Activated B cell treated with CpG ODN at 0.5 μM for 24 hours (primary cell): ENCODE results near the gene TRAF2. TPM values are rescaled to one million over a fixed set of nuclear protein-coding genes. Genes with fewer than 3 reads are reported as not detected.

ENCODE experiments used
- ATAC-seq: fragments of 200-7000 bp; cut with Tn5 transposase; one replicate; pipeline ENCODE4 v1.10.0; 2021; ENCODE audit warnings: low read depth, mild to moderate bottlenecking, moderate library complexity
- CTCF ChIA-PET: fragments of 350-600 bp; sonication (Branson Sonifier 250); formaldehyde crosslinking; loops from one replicate; lab custom pipeline; 2021; ENCODE audit warnings: antibody characterized with exemption; lab: Charles Lee
- POLR2A ChIA-PET: fragments of 350-600 bp; sonication (Branson Sonifier 250); formaldehyde crosslinking; loops from one replicate; lab custom pipeline; 2021; ENCODE audit warnings: antibody characterized with exemption; lab: Charles Lee
- DNase-seq: peaks from one replicate; pipeline ENCODE4 v3.0.0; 2022
- H3K27ac Mint-ChIP-seq: one replicate; pipeline ENCODE4 v1.8.0; 2020; ENCODE audit warnings: mixed read lengths
- H3K27me3 Mint-ChIP-seq: one replicate; pipeline ENCODE4 v1.8.0; 2021; ENCODE audit warnings: mixed read lengths
- H3K36me3 Mint-ChIP-seq: one replicate; pipeline ENCODE4 v1.8.0; 2021; ENCODE audit warnings: low read depth, mixed read lengths
- H3K4me1 Mint-ChIP-seq: one replicate; pipeline ENCODE4 v1.8.0; 2021; ENCODE audit warnings: mixed read lengths
- H3K4me3 Mint-ChIP-seq: one replicate; pipeline ENCODE4 v1.8.0; 2020; ENCODE audit warnings: mild to moderate bottlenecking, mixed read lengths
- H3K9me3 Mint-ChIP-seq: one replicate; pipeline ENCODE4 v1.8.0; 2020; ENCODE audit warnings: mixed read lengths
- intact Hi-C: fragments of 100-400 bp; cut with micrococcal nuclease; formaldehyde crosslinking; loops from one replicate; pipeline ENCODE4 v1.15.1; 2024
- total RNA-seq: library from RNA; stranded (reverse); gene quantifications from 2 replicates; pipeline ENCODE4 v1.2.3, GENCODE V29; 2022
- TF ChIP-seq, protein P1 (sequence below): fragments of 200-600 bp; IDR thresholded peaks from one replicate; pipeline ENCODE4 v1.8.0; 2022; ENCODE audit warnings: antibody characterized with exemption, mild to moderate bottlenecking

The TRAF2 gene
- total RNA-seq, 1 donor from 2014 or later = 58.2 TPM

DNA sequence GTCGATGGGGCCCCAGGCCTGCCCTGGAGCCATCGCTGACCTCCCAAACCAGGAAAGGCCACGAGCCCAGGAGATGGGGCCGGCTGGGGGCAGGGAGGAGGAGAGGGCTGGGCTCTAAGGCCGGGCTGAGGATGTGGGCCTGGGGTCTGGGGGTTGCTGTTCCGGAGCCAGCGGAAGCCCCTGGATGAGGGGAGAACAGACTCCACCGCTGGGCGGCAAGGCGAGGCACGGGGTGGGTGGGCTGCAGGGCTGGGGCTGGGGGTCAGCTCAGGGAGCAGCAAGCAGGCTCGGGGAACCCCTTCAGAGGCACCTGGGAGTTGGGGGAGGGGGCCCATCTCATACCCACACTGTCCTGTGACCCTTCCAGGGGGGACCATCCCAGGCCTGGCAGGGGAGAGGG, 77.4 kb downstream of the TRAF2 start:
- H3K27ac Mint-ChIP-seq = no peak overlapping the region
- peaks cover 9% of the 10 kb centered on the region for H3K4me1 Mint-ChIP-seq
- ATAC-seq (no peak), DNase-seq (no peak)
- ChIA-PET CTCF (no interaction called here), POLR2A (no interaction called here)
- H3K36me3 Mint-ChIP-seq = no peaks in the 10 kb centered on the region
- peaks cover 9% of the 10 kb centered on the region for H3K27me3 Mint-ChIP-seq
- no peaks in the 10 kb centered on the region for H3K9me3 Mint-ChIP-seq
- TF ChIP-seq, protein P1, sequence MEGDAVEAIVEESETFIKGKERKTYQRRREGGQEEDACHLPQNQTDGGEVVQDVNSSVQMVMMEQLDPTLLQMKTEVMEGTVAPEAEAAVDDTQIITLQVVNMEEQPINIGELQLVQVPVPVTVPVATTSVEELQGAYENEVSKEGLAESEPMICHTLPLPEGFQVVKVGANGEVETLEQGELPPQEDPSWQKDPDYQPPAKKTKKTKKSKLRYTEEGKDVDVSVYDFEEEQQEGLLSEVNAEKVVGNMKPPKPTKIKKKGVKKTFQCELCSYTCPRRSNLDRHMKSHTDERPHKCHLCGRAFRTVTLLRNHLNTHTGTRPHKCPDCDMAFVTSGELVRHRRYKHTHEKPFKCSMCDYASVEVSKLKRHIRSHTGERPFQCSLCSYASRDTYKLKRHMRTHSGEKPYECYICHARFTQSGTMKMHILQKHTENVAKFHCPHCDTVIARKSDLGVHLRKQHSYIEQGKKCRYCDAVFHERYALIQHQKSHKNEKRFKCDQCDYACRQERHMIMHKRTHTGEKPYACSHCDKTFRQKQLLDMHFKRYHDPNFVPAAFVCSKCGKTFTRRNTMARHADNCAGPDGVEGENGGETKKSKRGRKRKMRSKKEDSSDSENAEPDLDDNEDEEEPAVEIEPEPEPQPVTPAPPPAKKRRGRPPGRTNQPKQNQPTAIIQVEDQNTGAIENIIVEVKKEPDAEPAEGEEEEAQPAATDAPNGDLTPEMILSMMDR = no peak
- H3K4me3 Mint-ChIP-seq = no peak overlapping the region
- intact Hi-C loops = no loop called here

DNA sequence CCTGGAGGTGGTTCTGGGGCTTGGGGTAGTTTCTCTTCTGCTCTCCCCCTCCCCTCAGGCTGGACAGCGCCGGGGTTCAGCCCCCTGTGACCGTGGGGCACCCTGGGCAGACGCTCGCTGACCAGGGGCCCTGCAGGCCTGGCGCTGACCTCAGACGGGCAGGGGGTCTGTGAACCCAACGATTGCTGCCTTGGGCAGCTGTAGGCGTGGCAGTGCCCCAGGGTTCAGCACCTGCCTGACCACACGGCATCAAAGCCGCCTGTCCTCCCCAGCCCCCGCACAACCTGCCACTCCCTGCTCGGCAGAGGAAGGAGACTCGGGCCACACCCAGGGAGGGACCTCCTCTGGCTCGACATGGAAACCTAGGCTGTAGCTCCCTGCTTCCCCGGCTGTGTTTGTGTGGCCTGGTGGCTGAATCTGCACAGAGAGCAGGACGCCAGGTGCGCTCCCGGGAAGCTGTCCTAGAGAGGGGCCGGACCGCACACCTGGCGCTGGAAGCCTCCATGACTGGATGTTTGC, 77.9 kb downstream of the TRAF2 start:
- POLR2A ChIA-PET = no interaction called here
- TF ChIP-seq, protein P1 = no peak
- H3K4me1 Mint-ChIP-seq = peaks cover 9% of the 10 kb centered on the region

DNA sequence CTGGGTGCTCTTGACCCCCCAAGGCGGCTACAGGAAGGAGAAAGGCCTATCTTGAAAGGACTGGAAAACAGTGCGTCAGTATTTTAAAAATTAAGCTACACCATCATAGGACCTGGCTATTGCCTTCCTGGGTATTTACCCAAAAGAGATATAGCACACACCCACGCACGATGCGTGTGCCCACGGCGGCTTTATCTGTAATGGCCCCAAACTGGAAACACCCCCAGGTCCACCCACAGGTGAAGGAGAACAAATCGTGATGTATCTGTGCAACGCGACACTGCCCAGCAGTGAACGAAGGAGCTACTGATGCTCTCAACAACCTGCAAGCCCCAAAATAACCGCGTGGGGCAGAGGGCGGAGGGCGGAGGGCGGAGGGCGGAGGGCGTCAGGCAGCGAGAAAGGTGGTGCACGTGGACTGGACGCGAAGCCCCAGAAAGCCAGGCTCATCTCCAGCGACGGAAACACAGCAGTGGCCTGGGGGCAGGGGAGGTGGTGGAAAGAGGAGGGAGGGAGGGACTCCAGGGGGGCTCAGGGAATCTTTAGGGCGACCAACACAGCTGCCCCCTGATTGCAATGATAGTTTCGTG, 78.6 kb downstream of the TRAF2 start:
- POLR2A ChIA-PET = interaction anchor here (0.6 kb wide), 1 partner anchor 31 kb away, joined by 3 read pairs; the partner anchor contains the start of gene CLIC3
- H3K9me3 Mint-ChIP-seq = no peaks in the 10 kb centered on the region
- H3K27ac Mint-ChIP-seq = no peak overlapping the region
- H3K4me1 Mint-ChIP-seq = peaks cover 9% of the 10 kb centered on the region
- intact Hi-C loops = no loop called here
- no peaks in the 10 kb centered on the region for H3K36me3 Mint-ChIP-seq
- ATAC-seq (no peak), DNase-seq (no peak)
- CTCF ChIA-PET = no interaction called here
- no peak overlapping the region for H3K4me3 Mint-ChIP-seq
- peaks cover 9% of the 10 kb centered on the region for H3K27me3 Mint-ChIP-seq
- TF ChIP-seq, protein P1 = no peak

More for the DNA sequence above, 77.9 kb downstream of the TRAF2 start:
- intact Hi-C loops = no loop called here
- Mint-ChIP-seq H3K4me3 (no peak overlapping the region), H3K27ac (no peak overlapping the region), H3K27me3 (peaks cover 9% of the 10 kb centered on the region), H3K9me3 (no peaks in the 10 kb centered on the region), H3K36me3 (no peaks in the 10 kb centered on the region)
- DNase-seq (no peak), ATAC-seq (no peak)
- CTCF ChIA-PET = no interaction called here

DNA sequence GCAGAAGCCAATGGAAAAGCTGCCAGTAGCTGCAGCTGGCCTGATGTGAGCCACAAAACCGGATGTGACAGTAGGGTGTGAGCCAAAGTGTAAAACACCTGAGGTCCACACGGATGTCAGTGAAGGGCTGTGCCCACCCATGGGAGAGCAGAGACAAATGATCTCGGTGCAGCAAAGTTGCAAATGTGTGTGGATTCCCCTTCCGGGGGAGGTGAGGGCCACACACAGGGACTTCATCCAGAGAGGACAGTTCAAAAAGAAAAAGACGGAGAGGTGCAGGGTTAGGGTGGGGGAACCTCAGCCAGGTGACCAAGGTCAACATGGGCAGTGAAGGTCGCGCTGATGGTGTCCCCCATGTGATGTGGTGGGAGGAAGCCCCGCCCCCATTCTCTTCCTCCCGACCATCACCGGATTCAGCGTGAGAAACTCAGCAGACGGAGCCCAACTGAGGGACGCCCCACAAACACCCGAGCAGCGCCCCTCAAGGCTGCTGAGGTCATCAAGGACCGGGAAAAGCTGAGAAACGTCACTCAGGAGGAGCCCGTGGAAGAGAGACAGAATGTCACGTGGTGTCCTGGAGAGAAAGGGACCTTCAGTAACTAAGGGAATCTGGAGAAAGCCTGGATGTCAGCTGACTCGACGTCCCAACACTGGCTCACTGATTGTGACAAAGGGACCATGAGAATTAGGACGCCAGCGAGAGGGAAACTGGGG, 79.6 kb downstream of the TRAF2 start:
- DNase-seq = no peak
- Mint-ChIP-seq H3K9me3 (no peaks in the 10 kb centered on the region), H3K27ac (no peak overlapping the region), H3K27me3 (peaks cover 11% of the 10 kb centered on the region), H3K36me3 (no peaks in the 10 kb centered on the region), H3K4me1 (peaks cover 9% of the 10 kb centered on the region), H3K4me3 (peak overlapping the region; percentile 64)
- TF ChIP-seq, protein P1 = no peak
- intact Hi-C loops = no loop called here
- ChIA-PET CTCF (no interaction called here), POLR2A (interaction anchor here (0.6 kb wide), 1 partner anchor 47 kb away, joined by 3 read pairs; no protein-coding TSS in a partner anchor)
- ATAC-seq = peak; percentile 37
